ENCODE results near the gene ZMIZ1.

The ZMIZ1 gene

DNA sequence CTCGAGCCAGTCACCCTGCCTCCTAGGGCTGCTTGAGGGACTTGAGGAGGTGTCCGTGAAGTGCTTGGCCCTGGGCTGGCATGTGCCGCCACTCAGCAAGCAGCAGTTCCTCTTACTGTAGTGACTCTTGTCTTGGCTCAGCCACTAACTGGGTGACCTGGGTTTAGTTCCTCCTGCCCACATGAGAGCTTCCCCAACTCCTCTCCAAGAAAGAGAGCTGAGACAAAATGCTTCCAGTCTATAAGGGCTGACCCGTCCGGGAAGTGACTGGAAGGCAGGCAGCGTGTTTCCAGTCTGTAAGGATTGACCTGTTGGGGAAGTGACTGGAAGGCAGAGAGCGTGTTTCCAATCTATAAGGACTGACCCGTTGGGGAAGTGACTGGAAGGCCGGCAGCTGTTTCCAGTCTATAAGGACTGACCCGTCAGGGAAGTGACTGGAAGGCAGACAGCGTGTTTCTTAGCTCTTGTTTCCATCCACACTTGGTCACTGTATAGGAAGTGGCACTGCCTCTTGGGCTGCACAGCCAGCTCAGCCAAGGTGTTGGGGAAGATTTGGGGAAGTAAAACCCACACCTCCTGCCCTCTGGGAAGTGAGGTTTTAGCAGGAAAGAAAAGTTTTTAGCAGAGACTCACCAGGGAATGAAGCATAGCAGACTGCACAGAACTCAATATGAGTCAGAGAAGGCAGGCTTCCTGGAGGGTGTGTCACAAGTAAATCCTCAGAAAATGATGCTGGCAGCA is 225.2 kb downstream of the ZMIZ1 start:
- no peaks in the 10 kb centered on the region for H3K9me3 ChIP-seq (ENCODE audit: control extremely low read depth in 1 of 5, control insufficient read depth in 4 of 5, insufficient read depth in 2 of 5, low read depth in 1 of 5, low read length in 4 of 5)
- peak overlapping the region; percentile 53 to 64 for H3K27ac ChIP-seq (ENCODE audit: insufficient read depth in 1 of 2, low read depth in 1 of 2, low read length in 2 of 2, poor library complexity in 1 of 2, severe bottlenecking in 2 of 2)
- POLR2A ChIA-PET = interaction anchor here (0.6 to 1.6 kb wide), 3 partner anchors 21 to 71 kb away, joined by 3 to 6 read pairs (median 3); no protein-coding TSS in a partner anchor
- 57% methylated on average over 11 of the region's 11 CpGs for WGBS (ENCODE audit: insufficient coverage)
- H3K4me1 ChIP-seq (ENCODE audit: control extremely low read depth in 1 of 4, control insufficient read depth in 4 of 4, insufficient read depth in 4 of 4, low read length in 3 of 4) = peaks cover 5 to 76% (median 44%) of the 10 kb centered on the region in 4 experiments
- peaks cover 22 to 94% (median 68%) of the 10 kb centered on the region in 4 experiments for H3K36me3 ChIP-seq (ENCODE audit: control insufficient read depth in 4 of 4, insufficient read depth in 4 of 4, low read length in 3 of 4)
- no peaks in the 10 kb centered on the region for H3K27me3 ChIP-seq (replicated peaks in 2 of 5; ENCODE audit: control insufficient read depth in 4 of 5, insufficient read depth in 5 of 5, low read length in 4 of 5)
- DNase-seq = peak; percentile 44 to 83 (median 78)
- CTCF ChIA-PET = interaction anchor here (0.7 to 1.7 kb wide), 9 partner anchors 9 to 86 kb away, joined by 3 to 6 read pairs (median 4); no protein-coding TSS in a partner anchor
- peak overlapping the region in 1 of 7 experiments; percentile 10 for H3K4me3 ChIP-seq (ENCODE audit: control insufficient read depth in 1 of 7, extremely low read depth in 1 of 7, insufficient read depth in 4 of 7, low read depth in 2 of 7, low read length in 6 of 7)

DNA sequence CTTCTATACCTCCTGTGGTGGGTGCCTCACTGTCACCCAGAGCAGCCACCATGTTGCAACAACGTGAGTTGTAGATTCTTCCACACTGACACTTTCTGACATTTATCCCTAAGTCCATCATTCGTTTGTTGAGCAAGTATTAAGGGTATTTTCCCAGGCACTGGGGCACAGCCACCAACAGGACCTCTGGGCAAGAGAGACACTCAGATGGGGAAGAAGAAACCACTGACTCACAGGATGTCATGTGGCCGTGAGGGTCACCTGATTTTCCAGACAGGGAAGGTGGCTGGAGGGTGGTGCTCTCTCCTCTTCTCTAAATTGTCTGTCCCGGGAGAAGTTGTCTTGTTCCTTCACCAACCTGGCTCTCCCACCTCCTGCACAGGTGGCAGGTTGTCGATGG is 226.8 kb downstream of the ZMIZ1 start:
- Histone ChIP-seq H3K4me3 (ENCODE audit: control insufficient read depth in 1 of 7, extremely low read depth in 1 of 7, insufficient read depth in 4 of 7, low read depth in 2 of 7, low read length in 6 of 7) (peak overlapping the region in 1 of 7 experiments; percentile 16), H3K9me3 (ENCODE audit: control extremely low read depth in 1 of 5, control insufficient read depth in 4 of 5, insufficient read depth in 2 of 5, low read depth in 1 of 5, low read length in 4 of 5) (no peaks in the 10 kb centered on the region), H3K27me3 (replicated peaks in 2 of 5; ENCODE audit: control insufficient read depth in 4 of 5, insufficient read depth in 5 of 5, low read length in 4 of 5) (no peaks in the 10 kb centered on the region), H3K36me3 (ENCODE audit: control insufficient read depth in 4 of 4, insufficient read depth in 4 of 4, low read length in 3 of 4) (peaks cover 17 to 94% (median 70%) of the 10 kb centered on the region in 4 experiments), H3K4me1 (ENCODE audit: control extremely low read depth in 1 of 4, control insufficient read depth in 4 of 4, insufficient read depth in 4 of 4, low read length in 3 of 4) (peaks cover 5 to 61% (median 43%) of the 10 kb centered on the region in 4 experiments), H3K27ac (ENCODE audit: insufficient read depth in 1 of 2, low read depth in 1 of 2, low read length in 2 of 2, poor library complexity in 1 of 2, severe bottlenecking in 2 of 2) (no peak overlapping the region)
- 61% methylated on average over 3 of the region's 5 CpGs for WGBS (ENCODE audit: insufficient coverage)
- CTCF ChIA-PET = interaction anchor here (0.6 to 1.7 kb wide), 2 partner anchors 8 to 118 kb away, joined by 3 to 6 read pairs; no protein-coding TSS in a partner anchor
- DNase-seq = peak in 2 of 3 donors; percentile 50 to 57
- POLR2A ChIA-PET = interaction anchor here (0.6 to 1.6 kb wide), 2 partner anchors 12 to 22 kb away, joined by 3 to 6 read pairs; no protein-coding TSS in a partner anchor

DNA sequence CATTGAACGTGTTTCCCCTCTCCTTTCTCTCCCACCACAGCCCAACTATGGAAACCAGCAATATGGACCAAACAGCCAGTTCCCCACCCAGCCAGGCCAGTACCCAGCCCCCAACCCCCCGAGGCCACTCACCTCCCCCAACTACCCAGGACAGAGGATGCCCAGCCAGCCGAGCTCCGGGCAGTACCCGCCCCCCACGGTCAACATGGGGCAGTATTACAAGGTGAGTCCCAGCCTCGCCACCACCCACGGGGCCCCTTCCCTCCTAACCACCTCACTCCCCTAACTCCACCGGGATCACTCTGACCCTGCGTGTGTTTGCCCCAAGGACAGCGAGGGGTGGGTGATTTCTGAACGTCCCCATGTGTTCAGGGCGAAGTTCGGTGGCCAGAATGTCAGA is 227.7 kb downstream of the ZMIZ1 start:
- Histone ChIP-seq H3K27ac (ENCODE audit: insufficient read depth in 1 of 2, low read depth in 1 of 2, low read length in 2 of 2, poor library complexity in 1 of 2, severe bottlenecking in 2 of 2) (no peak overlapping the region), H3K4me3 (ENCODE audit: control insufficient read depth in 1 of 7, extremely low read depth in 1 of 7, insufficient read depth in 4 of 7, low read depth in 2 of 7, low read length in 6 of 7) (no peak overlapping the region), H3K27me3 (replicated peaks in 2 of 5; ENCODE audit: control insufficient read depth in 4 of 5, insufficient read depth in 5 of 5, low read length in 4 of 5) (no peaks in the 10 kb centered on the region), H3K36me3 (ENCODE audit: control insufficient read depth in 4 of 4, insufficient read depth in 4 of 4, low read length in 3 of 4) (peaks cover 22 to 94% (median 71%) of the 10 kb centered on the region in 4 experiments), H3K9me3 (ENCODE audit: control extremely low read depth in 1 of 5, control insufficient read depth in 4 of 5, insufficient read depth in 2 of 5, low read depth in 1 of 5, low read length in 4 of 5) (no peaks in the 10 kb centered on the region), H3K4me1 (ENCODE audit: control extremely low read depth in 1 of 4, control insufficient read depth in 4 of 4, insufficient read depth in 4 of 4, low read length in 3 of 4) (peaks cover 5 to 52% (median 43%) of the 10 kb centered on the region in 4 experiments)
- no peak for DNase-seq
- POLR2A ChIA-PET = no interaction called here
- CTCF ChIA-PET = no interaction called here
- WGBS (ENCODE audit: insufficient coverage) = 96% methylated on average over 13 of the region's 14 CpGs

DNA sequence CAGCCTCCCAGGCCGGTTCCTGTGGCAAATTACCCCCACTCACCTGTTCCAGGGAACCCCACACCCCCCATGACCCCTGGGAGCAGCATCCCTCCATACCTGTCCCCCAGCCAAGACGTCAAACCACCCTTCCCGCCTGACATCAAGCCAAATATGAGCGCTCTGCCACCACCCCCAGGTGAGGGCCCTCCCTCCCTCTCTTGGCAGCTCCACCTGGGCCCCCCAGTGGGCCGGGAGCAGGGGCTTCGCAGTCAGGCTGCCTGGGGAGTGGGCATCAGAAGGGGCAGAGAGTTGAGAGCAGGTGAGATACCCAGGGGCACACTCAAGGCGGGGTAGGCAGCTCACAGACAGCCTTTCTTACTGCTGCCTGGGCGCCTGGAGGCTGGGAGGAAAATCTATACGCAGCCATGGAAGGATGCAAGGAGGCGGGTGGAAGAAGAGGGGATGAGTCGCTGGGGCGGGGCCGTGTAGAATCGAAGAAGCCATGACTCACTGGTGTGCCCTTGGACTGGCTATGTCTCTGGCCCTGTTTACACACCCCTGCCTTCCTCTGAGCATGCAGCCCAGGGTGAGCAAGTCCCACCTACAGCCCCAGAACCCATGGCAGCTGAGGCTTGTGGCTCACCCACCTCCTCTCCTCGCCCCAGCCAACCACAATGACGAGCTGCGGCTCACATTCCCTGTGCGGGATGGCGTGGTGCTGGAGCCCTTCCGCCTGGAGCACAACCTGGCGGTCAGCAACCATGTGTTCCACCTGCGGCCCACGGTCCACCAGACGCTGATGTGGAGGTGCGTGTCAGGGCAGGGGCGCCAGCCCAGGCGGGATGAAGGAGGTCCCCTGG is 229.9 kb downstream of the ZMIZ1 start:
- ChIA-PET POLR2A (no interaction called here), CTCF (interaction anchor here (0.7 to 1.4 kb wide), 2 partner anchors 11 to 23 kb away, joined by 3 to 5 read pairs; no protein-coding TSS in a partner anchor)
- H3K9me3 ChIP-seq (ENCODE audit: control extremely low read depth in 1 of 5, control insufficient read depth in 4 of 5, insufficient read depth in 2 of 5, low read depth in 1 of 5, low read length in 4 of 5) = no peaks in the 10 kb centered on the region
- peak in 2 of 3 donors; percentile 36 to 52 for DNase-seq
- peaks cover 24 to 96% (median 77%) of the 10 kb centered on the region in 4 experiments for H3K36me3 ChIP-seq (ENCODE audit: control insufficient read depth in 4 of 4, insufficient read depth in 4 of 4, low read length in 3 of 4)
- WGBS (ENCODE audit: insufficient coverage) = 94% methylated on average over 21 of the region's 27 CpGs
- no peak overlapping the region for H3K4me3 ChIP-seq (ENCODE audit: control insufficient read depth in 1 of 7, extremely low read depth in 1 of 7, insufficient read depth in 4 of 7, low read depth in 2 of 7, low read length in 6 of 7)
- no peaks in the 10 kb centered on the region for H3K27me3 ChIP-seq (replicated peaks in 2 of 5; ENCODE audit: control insufficient read depth in 4 of 5, insufficient read depth in 5 of 5, low read length in 4 of 5)
- H3K4me1 ChIP-seq (ENCODE audit: control extremely low read depth in 1 of 4, control insufficient read depth in 4 of 4, insufficient read depth in 4 of 4, low read length in 3 of 4) = peaks cover 5 to 30% (median 24%) of the 10 kb centered on the region in 4 experiments
- peak overlapping the region in 1 of 2 experiments; percentile 18 for H3K27ac ChIP-seq (ENCODE audit: insufficient read depth in 1 of 2, low read depth in 1 of 2, low read length in 2 of 2, poor library complexity in 1 of 2, severe bottlenecking in 2 of 2)

DNA sequence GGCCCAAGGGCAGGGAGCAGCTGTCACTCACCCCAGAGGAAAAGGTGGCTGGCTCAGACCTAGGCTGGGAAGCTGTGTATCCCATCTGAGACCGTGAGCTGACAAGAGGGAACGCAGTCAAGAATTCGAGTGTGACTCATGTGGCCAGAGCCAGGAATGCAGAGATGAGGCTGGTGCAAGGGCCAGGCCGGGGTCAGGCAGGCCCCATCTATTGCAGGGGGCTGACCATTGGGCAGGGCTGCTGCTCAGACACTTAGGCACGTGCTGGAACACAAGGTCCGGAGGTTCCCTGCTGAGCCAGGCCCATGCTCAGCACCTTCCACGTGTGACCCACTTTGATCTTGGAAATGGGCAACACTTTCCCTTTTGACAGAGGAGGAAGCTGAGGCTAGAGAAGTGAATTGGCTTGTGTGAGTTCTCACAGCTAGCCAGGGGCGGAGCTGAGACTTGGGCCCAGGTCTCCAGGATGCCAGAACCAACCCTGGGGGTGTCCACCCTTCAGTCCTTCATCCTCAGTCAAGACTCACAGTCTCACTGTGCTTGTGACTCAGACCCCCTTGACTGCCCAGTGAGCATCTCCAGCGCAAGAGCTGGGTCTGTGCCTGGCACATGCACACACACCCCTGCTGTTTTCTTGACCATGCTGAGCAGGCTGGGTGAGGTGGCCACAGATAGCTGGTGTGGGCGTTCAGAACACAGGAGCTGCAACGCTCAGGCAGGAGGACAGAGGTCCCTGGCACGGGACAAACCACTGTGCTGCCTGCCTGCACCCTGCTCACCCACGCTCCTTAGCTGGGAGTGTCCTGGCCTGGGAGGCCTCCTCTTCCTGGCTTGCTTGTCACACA is 230.9 kb downstream of the ZMIZ1 start:
- DNase-seq = no peak
- no peak overlapping the region for H3K4me3 ChIP-seq (ENCODE audit: control insufficient read depth in 1 of 7, extremely low read depth in 1 of 7, insufficient read depth in 4 of 7, low read depth in 2 of 7, low read length in 6 of 7)
- POLR2A ChIA-PET = no interaction called here
- H3K27ac ChIP-seq (ENCODE audit: insufficient read depth in 1 of 2, low read depth in 1 of 2, low read length in 2 of 2, poor library complexity in 1 of 2, severe bottlenecking in 2 of 2) = no peak overlapping the region
- peaks cover 3 to 20% (median 14%) of the 10 kb centered on the region in 4 experiments for H3K4me1 ChIP-seq (ENCODE audit: control extremely low read depth in 1 of 4, control insufficient read depth in 4 of 4, insufficient read depth in 4 of 4, low read length in 3 of 4)
- 96% methylated on average over 13 of the region's 13 CpGs for WGBS (ENCODE audit: insufficient coverage)
- CTCF ChIA-PET = interaction anchor here (0.7 to 1.4 kb wide), 3 partner anchors 9 to 22 kb away, joined by 3 to 5 read pairs (median 5); no protein-coding TSS in a partner anchor
- no peaks in the 10 kb centered on the region for H3K27me3 ChIP-seq (replicated peaks in 2 of 5; ENCODE audit: control insufficient read depth in 4 of 5, insufficient read depth in 5 of 5, low read length in 4 of 5)
- no peaks in the 10 kb centered on the region for H3K9me3 ChIP-seq (ENCODE audit: control extremely low read depth in 1 of 5, control insufficient read depth in 4 of 5, insufficient read depth in 2 of 5, low read depth in 1 of 5, low read length in 4 of 5)
- H3K36me3 ChIP-seq (ENCODE audit: control insufficient read depth in 4 of 4, insufficient read depth in 4 of 4, low read length in 3 of 4) = peaks cover 26 to 97% (median 82%) of the 10 kb centered on the region in 4 experiments

DNA sequence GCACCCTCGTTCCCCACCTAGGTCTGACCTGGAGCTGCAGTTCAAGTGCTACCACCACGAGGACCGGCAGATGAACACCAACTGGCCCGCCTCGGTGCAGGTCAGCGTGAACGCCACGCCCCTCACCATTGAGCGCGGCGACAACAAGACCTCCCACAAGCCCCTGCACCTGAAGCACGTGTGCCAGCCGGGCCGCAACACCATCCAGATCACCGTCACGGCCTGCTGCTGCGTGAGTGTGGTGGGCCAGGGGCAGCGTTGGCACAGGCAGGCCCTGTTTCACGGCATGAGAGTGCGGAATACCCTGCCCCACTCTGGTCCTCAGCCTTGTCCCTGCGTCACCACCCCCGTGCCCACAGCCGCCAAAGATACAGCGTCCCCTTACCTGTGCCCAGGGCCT is 231.9 kb downstream of the ZMIZ1 start:
- CTCF ChIA-PET = interaction anchor here (1.6 kb wide), 1 partner anchor 44 kb away, joined by 3 read pairs; no protein-coding TSS in a partner anchor
- peaks cover 23 to 98% (median 89%) of the 10 kb centered on the region in 4 experiments for H3K36me3 ChIP-seq (ENCODE audit: control insufficient read depth in 4 of 4, insufficient read depth in 4 of 4, low read length in 3 of 4)

More for the DNA sequence above, 231.9 kb downstream of the ZMIZ1 start:
- Histone ChIP-seq H3K4me3 (ENCODE audit: control insufficient read depth in 1 of 7, extremely low read depth in 1 of 7, insufficient read depth in 4 of 7, low read depth in 2 of 7, low read length in 6 of 7) (no peak overlapping the region), H3K27me3 (replicated peaks in 2 of 5; ENCODE audit: control insufficient read depth in 4 of 5, insufficient read depth in 5 of 5, low read length in 4 of 5) (no peaks in the 10 kb centered on the region), H3K4me1 (ENCODE audit: control extremely low read depth in 1 of 4, control insufficient read depth in 4 of 4, insufficient read depth in 4 of 4, low read length in 3 of 4) (peaks cover 0 to 9% (median 4%) of the 10 kb centered on the region in 4 experiments), H3K27ac (ENCODE audit: insufficient read depth in 1 of 2, low read depth in 1 of 2, low read length in 2 of 2, poor library complexity in 1 of 2, severe bottlenecking in 2 of 2) (no peak overlapping the region), H3K9me3 (ENCODE audit: control extremely low read depth in 1 of 5, control insufficient read depth in 4 of 5, insufficient read depth in 2 of 5, low read depth in 1 of 5, low read length in 4 of 5) (no peaks in the 10 kb centered on the region)
- DNase-seq = no peak
- POLR2A ChIA-PET = no interaction called here
- WGBS (ENCODE audit: insufficient coverage) = 91% methylated on average over 22 of the region's 24 CpGs

All from common myeloid progenitor, CD34-positive (primary cell).